Activated CD8-positive, alpha-beta memory T cell treated with anti-CD3 and anti-CD28 coated beads, Interleukin-2, amount 50 U/mL, for 4 hours (primary cell): ENCODE results near the gene CENPQ.
"Not testable (repeated sequence)": the region's sequence is repeated elsewhere in the genome, so short reads cannot be mapped to it uniquely, and the experiment has no call there.

Experiments used
- DNase-seq: peaks from one replicate; pipeline ENCODE4 v3.0.0-alpha.2; 2020

CENPQ gene

DNA sequence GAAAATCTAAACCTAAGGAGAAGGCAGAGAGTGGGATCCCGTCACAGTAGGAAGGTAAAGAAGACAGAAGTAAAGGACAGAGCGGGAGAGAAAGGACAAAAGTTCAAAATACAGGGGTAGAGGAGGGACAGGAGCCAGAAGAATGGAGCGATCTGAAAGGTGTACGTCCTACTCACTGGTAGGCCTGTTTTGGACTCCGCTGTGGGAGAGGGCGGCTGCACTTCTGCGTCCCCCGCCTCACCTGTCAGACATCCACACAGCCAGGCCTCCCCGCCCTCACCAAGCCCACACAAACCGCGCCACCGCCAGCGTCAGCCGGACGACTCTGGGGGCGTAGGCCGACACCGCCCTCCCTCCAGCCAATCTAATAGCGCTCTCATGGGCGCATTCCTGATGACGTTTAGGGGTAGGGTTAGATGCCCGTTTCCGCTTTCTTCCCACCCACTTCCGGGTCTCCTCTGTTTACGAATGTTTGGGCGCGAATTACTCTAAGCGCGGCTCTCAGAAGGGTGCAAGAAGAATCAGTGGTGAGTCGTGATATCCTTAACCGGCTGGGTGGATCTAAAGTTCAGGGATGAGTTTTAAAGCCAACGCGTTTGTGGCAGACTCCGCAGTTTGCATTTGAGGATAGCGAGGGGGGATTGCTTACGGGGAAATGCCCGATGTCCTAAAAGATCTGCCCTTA is at the start of gene CENPQ, which contains the start of gene MMUT:
CENPQ (plus strand) TSS at position 444 of the 685 bp plus-strand sequence. CDS start 6,807 bp downstream, outside the sequence.
MMUT (minus strand) TSS at position 327 of the 685 bp plus-strand sequence. CDS start 3,787 bp downstream, outside the sequence.
- DNase-seq: peak; percentile 88

- DNase-seq: no peak
Measured at GRCh38 chr6:49415358-49415757, 47.8 kb upstream of the CENPQ start.

GRCh38 chr6:49416195-49416594 is 47.0 kb upstream of the CENPQ start:
- DNase-seq: no peak

GRCh38 chr6:49423817-49424216 is 39.4 kb upstream of the CENPQ start:
- no peak for DNase-seq

DNA sequence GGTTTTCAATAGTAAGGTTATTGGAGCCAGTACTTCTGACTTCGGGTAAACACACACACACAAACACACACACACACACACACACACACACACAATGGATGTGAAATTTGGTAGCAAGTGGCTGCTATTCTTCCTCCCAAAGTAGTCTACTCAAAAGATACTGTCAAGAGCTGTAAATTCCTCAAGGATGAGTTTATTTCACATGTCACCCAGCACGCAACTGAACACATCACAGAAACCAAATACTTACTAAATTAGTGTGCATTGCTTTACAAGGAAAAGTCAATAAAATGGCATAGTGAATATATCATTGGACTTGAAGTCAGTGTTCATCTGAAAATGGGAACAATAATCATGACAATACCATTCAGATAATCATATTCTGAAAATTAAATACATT is 33.0 kb upstream of the CENPQ start:
- DNase-seq: no peak

DNA sequence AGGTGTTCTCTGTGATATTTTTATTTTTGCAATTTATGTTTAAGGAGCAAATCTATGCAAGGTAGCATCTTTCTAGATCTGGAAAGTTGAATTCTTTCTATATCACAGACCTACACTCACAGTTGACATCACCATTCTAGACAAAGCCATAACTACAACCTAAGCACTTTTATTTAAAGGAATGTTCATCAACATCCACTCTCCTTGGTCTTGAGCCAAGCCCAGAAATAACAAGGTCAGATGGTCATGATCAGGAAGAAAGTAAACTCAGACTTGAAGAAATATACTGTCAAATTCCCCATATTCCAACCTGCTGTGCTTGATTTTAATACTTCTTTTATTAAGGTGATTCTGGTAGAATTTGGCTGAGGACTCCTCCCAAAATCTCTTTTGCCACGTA is 32.3 kb upstream of the CENPQ start:
- DNase-seq: no peak

GRCh38 chr6:49453221-49453620 is 9.9 kb upstream of the CENPQ start:
- no peak for DNase-seq

GRCh38 chr6:49454787-49455709 is 8.1 kb upstream of the CENPQ start:
- no peak for DNase-seq

GRCh38 chr6:49457771-49458170 is 5.4 kb upstream of the CENPQ start:
- no peak for DNase-seq

- DNase-seq: no peak
Measured at GRCh38 chr6:49462071-49462470, 1.1 kb upstream of the CENPQ start.

DNA sequence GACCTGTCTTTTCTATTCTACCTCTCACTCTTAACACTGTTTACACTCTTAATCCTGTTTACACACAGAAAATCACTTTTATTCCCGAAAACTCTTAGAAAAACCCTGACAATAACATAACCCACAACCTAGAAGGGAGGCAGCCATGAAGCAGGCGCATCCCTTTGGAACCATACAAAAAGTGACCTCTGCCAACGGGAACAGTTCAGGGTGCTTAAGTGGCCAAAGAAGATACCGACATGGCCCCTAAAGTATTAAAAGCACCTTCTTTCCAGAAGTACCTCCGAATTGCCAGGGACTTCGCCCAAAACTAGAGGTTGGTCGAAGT is 607 bp upstream of the CENPQ start:
- DNase-seq: no peak

- DNase-seq: no peak
Measured at GRCh38 chr6:49463612-49463967, 420 bp downstream of the CENPQ start.

DNA sequence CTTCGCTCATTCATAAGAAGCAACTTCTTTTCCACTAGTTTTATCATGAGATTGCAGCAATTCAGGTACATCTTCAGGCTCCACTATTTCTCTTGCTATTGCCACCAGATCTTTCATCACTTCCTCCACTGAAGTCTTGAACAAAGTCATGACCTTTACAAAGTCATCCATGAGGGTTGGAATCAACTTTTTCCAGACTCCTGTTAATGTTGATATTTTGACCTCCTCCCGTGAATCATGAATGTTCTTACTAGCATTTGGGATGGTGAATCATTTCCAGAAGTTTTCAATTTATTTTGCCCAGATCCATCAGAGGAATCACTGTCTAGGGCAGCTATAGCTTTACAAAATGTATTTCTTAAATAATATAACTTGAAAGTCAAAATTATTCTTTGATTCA is 1.5 kb downstream of the CENPQ start:
- DNase-seq: no peak

GRCh38 chr6:49468042-49468441 is 4.9 kb downstream of the CENPQ start:
- DNase-seq: no peak

DNA sequence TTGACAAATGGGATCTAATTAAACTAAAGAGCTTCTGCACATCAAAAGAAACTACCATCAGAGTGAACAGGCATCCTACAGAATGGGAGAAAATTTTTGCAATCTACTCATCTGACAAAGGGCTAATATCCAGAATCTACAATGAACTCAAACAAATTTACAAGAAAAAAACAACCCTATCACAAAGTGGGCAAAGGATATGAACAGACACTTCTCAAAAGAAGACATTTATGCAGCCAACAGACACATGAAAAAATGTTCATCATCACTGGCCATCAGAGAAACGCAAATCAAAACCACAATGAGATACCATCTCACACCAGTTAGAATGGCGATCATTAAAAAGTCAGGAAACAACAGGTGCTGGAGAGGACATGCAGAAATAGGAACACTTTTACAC is 13.4 kb downstream of the CENPQ start:
- DNase-seq: not testable (repeated sequence)

- DNase-seq: no peak
Measured at GRCh38 chr6:49479308-49479970, 16.3 kb downstream of the CENPQ start.

GRCh38 chr6:49481846-49482245 is 18.7 kb downstream of the CENPQ start:
- not testable (repeated sequence) for DNase-seq

DNA sequence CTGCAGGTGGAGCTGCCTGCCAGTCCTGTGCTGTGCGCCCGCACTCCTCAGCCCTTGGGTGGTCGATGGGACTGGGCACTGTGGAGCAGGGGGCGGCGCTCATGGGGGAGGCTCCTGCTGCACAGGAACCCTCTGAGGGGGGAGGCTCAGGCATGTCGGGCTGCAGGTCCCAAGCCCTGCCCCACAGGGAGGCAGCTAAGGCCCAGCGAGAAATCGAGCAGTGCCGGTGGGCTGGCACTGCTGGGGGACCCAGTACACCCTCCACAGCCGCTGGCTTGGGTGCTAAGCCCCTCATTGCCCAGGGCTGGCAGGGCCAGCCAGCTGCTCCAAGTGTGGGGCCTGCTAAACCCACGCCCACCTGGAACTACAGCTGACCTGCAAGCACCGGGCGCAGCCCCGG is 20.2 kb downstream of the CENPQ start:
- not testable (repeated sequence) for DNase-seq

GRCh38 chr6:49490633-49491032 is 27.5 kb downstream of the CENPQ start:
- no peak for DNase-seq

DNA sequence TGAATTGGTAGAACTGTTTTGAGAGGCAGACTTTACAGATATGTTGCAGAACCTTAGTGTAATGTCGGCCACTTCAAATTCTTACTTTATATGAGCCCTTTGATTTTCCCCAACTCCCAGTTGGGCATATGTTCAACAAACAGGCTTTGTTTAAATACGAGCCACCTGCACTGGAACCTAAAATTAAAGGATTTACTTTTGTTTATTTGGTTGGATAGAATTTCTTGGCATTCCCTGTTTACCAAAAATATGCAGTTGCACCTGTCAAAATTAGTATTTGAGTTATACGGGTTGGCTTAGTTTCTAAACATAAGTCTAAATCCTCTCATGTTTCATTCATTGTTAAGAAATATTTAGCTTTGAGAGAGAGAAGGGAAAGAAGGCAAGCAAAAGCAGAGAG is 34.1 kb downstream of the CENPQ start:
- DNase-seq: no peak

- DNase-seq: no peak
Measured at GRCh38 chr6:49499126-49499525, 36.0 kb downstream of the CENPQ start.

- no peak for DNase-seq
Measured at GRCh38 chr6:49499623-49500022, 36.5 kb downstream of the CENPQ start, which contains the start of gene GLYATL3. Gene GLYATL3 (plus strand): TSS chr6:49499923. CDS start chr6:49511991, 12,068 bp downstream.

- no peak for DNase-seq
Measured at GRCh38 chr6:49504666-49505065, 41.5 kb downstream of the CENPQ start.
